Testis (tissue), 3 donors: ENCODE results near the gene TRIM38. TPM values are rescaled to one million over a fixed set of nuclear protein-coding genes. Genes with fewer than 3 reads are reported as not detected.

Experiments used
- DNase-seq: peaks from one replicate; pipeline ENCODE4 v3.0.0-alpha.2; 2019
- H3K27ac ChIP-seq, 2 donors: fragments of 200-600 bp; sonication (generic); one replicate each; pipeline ENCODE4 v1.5.1; 2019
- H3K27me3 ChIP-seq: fragments of 200-600 bp; sonication (generic); one replicate; pipeline ENCODE4 v1.5.1; 2019
- H3K36me3 ChIP-seq: fragments of 200-600 bp; sonication (generic); one replicate; pipeline ENCODE4 v1.5.1; 2017; ENCODE audit warnings: low read depth; ENCODE audit errors: missing control alignments
- H3K4me1 ChIP-seq: fragments of 200-600 bp; sonication (generic); one replicate; pipeline ENCODE4 v1.5.1; 2019
- H3K4me3 ChIP-seq, 2 donors: fragments of 200-600 bp; sonication (generic); one replicate each; pipeline ENCODE4 v1.5.1; 2017 to 2019
- H3K9me3 ChIP-seq: fragments of 200-600 bp; sonication (generic); one replicate; pipeline ENCODE4 v1.5.1; 2017
- POLR2A ChIP-seq: fragments of 450-650 bp; IDR thresholded peaks from one replicate; pipeline ENCODE4 v1.6.1; 2017; ENCODE audit warnings: antibody characterized with exemption, mild to moderate bottlenecking, moderate library complexity
- WGBS, 2 donors: methylation state at CpG; one replicate each; pipeline ENCODE4 v1.1.5; 2018; 5-methylcytosine and 5-hydroxymethylcytosine counted together
- intact Hi-C: fragments of 100-400 bp; cut with DNase I; formaldehyde crosslinking; loops from one replicate; pipeline ENCODE4 v1.15.1; 2023; ENCODE audit warnings: low total_unique reads
- polyA plus RNA-seq: library from polyadenylated mRNA; stranded (reverse); fragments of 350-450 nt; fragmentation: Illumina TruSeq; extraction: RNeasy Lipid Tissue Mini Kit (QIAGEN cat#74804); gene quantifications from one replicate; pipeline ENCODE4 v1.2.3, GENCODE V29; 2014; ENCODE audit warnings: low read depth, low replicate concordance; ENCODE audit not compliant: insufficient read depth
- total RNA-seq, 2 donors: library from RNA; depleted of rRNA; stranded (reverse); fragments of >200 nt; gene quantifications; one replicate each; pipeline ENCODE4 v1.2.3, GENCODE V29; 2016
- TF ChIP-seq, protein P1 (sequence below), 3 experiments: fragments of 450-650 bp in 2 of 3; fragments of 200-600 bp in 1 of 3; sonication (generic) in 1 of 3; IDR thresholded peaks; one replicate each; pipeline ENCODE4 v1.5.1; 2016 to 2019; ENCODE audit warnings: antibody characterized with exemption in 3 of 3, mild to moderate bottlenecking in 2 of 3, moderate library complexity in 1 of 3

Gene TRIM38
- total and polyA plus RNA-seq, 3 donors from 2014 or later = 3.2 to 9.1 (median 5.3) TPM

DNA sequence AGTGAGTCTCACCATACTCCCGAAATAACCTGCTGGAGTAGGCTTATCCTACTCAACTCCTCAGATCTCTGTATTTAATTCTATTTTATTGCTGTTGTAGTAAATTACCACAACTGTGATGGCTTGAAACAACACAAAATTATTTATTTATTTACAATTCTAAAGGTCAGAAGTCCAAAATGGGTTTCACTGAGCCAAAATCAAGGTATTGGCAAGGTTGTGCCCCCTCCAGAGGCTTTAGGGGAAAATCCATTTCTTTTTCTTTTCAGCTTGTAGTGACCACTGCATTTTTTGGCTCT is 31.2 kb upstream of the TRIM38 start:
- Histone ChIP-seq H3K36me3 (no peaks in the 10 kb centered on the region), H3K27me3 (no peaks in the 10 kb centered on the region), H3K27ac (no peak overlapping the region), H3K4me1 (no peaks in the 10 kb centered on the region), H3K9me3 (no peaks in the 10 kb centered on the region), H3K4me3 (no peak overlapping the region)
- intact Hi-C loops = no loop called here
- DNase-seq = no peak
- 62 to 81% methylated on average over 1 of the region's 1 CpG for WGBS, 2 donors
- TF ChIP-seq POLR2A = no peak
- TF ChIP-seq, protein P1, sequence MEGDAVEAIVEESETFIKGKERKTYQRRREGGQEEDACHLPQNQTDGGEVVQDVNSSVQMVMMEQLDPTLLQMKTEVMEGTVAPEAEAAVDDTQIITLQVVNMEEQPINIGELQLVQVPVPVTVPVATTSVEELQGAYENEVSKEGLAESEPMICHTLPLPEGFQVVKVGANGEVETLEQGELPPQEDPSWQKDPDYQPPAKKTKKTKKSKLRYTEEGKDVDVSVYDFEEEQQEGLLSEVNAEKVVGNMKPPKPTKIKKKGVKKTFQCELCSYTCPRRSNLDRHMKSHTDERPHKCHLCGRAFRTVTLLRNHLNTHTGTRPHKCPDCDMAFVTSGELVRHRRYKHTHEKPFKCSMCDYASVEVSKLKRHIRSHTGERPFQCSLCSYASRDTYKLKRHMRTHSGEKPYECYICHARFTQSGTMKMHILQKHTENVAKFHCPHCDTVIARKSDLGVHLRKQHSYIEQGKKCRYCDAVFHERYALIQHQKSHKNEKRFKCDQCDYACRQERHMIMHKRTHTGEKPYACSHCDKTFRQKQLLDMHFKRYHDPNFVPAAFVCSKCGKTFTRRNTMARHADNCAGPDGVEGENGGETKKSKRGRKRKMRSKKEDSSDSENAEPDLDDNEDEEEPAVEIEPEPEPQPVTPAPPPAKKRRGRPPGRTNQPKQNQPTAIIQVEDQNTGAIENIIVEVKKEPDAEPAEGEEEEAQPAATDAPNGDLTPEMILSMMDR (IDR thresholded peaks at IDR 0.05) = no peak

DNA sequence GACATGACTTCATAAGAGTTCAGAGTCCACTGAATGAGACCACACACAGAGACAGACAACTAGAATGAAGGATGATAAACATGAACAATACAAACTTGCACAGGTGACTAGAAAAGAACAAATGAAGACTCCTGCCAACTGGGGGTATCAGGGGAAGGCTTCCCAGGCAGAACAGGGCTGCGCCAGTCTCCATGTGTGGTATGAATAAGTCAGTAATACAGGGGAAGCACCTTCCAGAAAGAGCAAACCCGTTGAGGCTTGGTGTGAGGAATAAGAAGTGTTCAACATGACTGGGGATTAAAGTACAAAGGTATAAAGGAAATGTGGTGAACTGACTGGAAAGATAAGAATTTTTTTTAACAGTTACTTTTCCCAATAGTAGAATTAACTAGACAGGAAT is 28.4 kb upstream of the TRIM38 start:
- TF ChIP-seq POLR2A = no peak
- TF ChIP-seq, protein P1 (IDR thresholded peaks at IDR 0.05) = no peak

DNA sequence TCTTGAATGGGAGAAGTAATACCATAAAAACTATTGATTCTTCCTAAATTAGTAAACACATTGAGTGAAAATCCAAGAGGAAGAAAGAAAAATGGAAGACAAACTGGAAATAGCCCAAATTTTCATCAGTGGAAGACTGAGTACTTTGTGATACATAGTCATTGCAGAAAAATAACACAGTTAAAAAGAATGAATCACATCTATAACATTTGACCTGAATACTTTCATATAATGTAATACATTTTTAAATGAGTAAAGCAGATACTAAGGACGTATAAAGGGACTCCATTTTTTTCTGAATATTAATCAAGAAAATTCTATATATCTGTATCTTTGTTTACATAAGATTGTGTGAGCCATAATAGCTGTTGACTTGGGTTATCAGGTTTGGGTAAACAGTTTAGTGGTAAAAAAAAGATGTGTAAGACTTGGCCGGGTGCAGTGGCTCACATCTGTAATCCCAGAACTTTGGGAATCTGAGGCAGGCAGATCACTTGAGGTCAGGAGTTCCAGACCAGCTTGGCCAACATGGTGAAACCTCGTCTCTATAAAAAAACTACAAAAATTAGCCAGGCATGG is 27.8 kb upstream of the TRIM38 start:
- WGBS, 2 donors = 75 to 81% methylated on average over 3 of the region's 3 CpGs
- no peak overlapping the region for H3K27ac ChIP-seq
- H3K27me3 ChIP-seq = no peaks in the 10 kb centered on the region
- TF ChIP-seq, protein P1 (IDR thresholded peaks at IDR 0.05) = no peak
- TF ChIP-seq POLR2A = no peak
- H3K4me1 ChIP-seq = no peaks in the 10 kb centered on the region
- intact Hi-C loops = no loop called here
- H3K9me3 ChIP-seq = no peaks in the 10 kb centered on the region
- no peak overlapping the region for H3K4me3 ChIP-seq
- H3K36me3 ChIP-seq = no peaks in the 10 kb centered on the region
- DNase-seq = no peak

More for the DNA sequence above, 28.4 kb upstream of the TRIM38 start:
- Histone ChIP-seq H3K4me3 (no peak overlapping the region), H3K4me1 (no peaks in the 10 kb centered on the region), H3K27me3 (no peaks in the 10 kb centered on the region), H3K27ac (no peak overlapping the region), H3K9me3 (no peaks in the 10 kb centered on the region), H3K36me3 (no peaks in the 10 kb centered on the region)
- intact Hi-C loops = no loop called here
- DNase-seq = no peak
- WGBS, 2 donors = 88 to 95% methylated on average over 2 of the region's 2 CpGs

DNA sequence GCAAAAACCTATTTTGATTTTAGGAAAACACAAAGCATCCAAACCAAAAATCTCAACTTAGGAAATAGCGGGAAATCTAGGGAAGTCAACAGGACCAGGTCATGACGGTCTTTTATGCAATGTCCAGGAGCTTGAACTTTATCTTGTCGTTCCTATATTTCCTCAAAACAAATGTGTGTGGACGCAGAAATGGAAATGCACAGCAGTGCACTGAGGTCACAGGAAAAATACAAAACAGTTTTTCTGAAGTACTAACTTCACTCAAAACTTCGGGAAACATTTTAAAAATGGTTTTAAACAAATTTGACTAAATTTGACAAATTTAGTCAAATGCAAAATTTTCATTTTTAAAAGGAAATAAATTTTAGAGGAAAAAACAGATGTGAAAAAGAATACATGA is 26.6 kb upstream of the TRIM38 start:
- intact Hi-C loops = no loop called here
- no peaks in the 10 kb centered on the region for H3K4me1 ChIP-seq
- no peak overlapping the region for H3K4me3 ChIP-seq
- TF ChIP-seq, protein P1 (IDR thresholded peaks at IDR 0.05) = no peak
- H3K36me3 ChIP-seq = no peaks in the 10 kb centered on the region
- no peaks in the 10 kb centered on the region for H3K27me3 ChIP-seq
- no peaks in the 10 kb centered on the region for H3K9me3 ChIP-seq
- no peak overlapping the region for H3K27ac ChIP-seq
- 91 to 92% methylated on average over 5 of the region's 5 CpGs for WGBS, 2 donors
- DNase-seq = no peak

DNA sequence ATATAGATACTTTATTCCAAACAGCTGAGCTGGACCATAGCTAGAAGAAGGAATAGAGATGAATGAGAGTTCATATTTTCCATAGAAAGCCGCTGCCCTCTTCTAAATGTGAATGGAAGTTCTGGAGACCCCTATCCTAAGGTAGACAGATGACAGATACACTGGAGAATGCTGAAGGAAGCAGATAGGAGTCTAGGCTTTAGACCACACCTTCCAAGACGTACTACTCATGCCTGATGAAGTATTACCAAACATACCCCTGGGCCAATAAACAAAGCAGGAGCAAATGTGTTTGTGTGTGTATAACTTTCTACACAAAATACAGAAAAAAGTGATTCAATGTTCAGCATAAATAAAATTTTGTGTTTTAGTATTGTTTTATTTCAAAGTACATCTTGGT is 23.0 kb upstream of the TRIM38 start:
- no peak for TF ChIP-seq POLR2A
- TF ChIP-seq, protein P1 (IDR thresholded peaks at IDR 0.05) = no peak
- Histone ChIP-seq H3K4me1 (no peaks in the 10 kb centered on the region), H3K36me3 (no peaks in the 10 kb centered on the region), H3K27ac (no peak overlapping the region), H3K9me3 (no peaks in the 10 kb centered on the region), H3K4me3 (no peak overlapping the region), H3K27me3 (no peaks in the 10 kb centered on the region)
- 89 to 94% methylated on average over 2 of the region's 2 CpGs for WGBS, 2 donors
- intact Hi-C loops = no loop called here
- no peak for DNase-seq
